ENCODE results near the gene CTSV. TPM values are rescaled to one million over a fixed set of nuclear protein-coding genes. Genes with fewer than 3 reads are reported as not detected.

The CTSV gene
- total RNA-seq = 1.3 and 2.2 TPM in 2 replicates

GRCh38 chr9:97038611-97039513, at the start of gene CTSV:
TSS of gene CTSV (minus strand) at chr9:97039142. CDS start at chr9:97038043, 1,099 bp downstream.

Other genes starting within 250 kb of the CTSV start
- gene ZNF782, start 184.6 kb downstream of the CTSV start, total RNA-seq = 1.4 and 70.8 TPM in 2 replicates
- gene NUTM2G, start 110.3 kb downstream of the CTSV start, total RNA-seq = not detected in 2 replicates

All from mammary microvascular endothelial cell (primary cell).